Stimulated activated CD4-positive, alpha-beta T cell treated with anti-CD3 and anti-CD28 coated beads, Interleukin-4, amount 100 ng/mL, for 24 hours (primary cell): ENCODE measurements around the gene DLG2.
"Not testable (repeated sequence)": the region's sequence is repeated elsewhere in the genome, so short reads cannot be mapped to it uniquely, and the experiment has no call there.

ENCODE experiments used
- DNase-seq: peaks from one replicate; pipeline ENCODE4 v3.0.0-alpha.2; 2020

Gene DLG2

DNA sequence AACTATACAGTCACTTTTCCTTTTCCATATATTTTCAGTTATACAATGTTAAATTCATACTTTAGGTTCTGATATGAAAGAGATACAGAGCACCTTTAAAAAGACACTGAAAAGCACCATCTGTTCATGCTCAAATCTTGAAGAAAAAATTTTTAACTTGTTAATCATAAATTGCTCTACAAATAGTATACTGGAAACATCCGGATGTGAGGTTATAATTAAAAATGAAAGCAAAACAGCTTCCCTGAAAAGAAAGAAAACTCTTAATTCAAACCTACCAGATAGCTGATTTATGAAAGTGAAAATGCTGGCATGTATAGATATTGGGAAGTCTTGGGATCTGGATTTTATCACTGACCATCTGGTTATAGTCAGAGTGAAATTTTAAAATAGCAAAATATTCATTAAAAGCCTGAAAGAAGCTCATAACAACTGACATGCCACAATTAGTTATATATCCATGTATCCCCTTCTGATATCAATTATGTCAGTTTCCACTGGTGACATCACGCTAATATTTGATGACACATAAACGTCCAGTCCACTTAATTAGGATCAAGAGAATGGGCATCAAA lies 740.0 kb downstream of the DLG2 start:
- no peak for DNase-seq

DNA sequence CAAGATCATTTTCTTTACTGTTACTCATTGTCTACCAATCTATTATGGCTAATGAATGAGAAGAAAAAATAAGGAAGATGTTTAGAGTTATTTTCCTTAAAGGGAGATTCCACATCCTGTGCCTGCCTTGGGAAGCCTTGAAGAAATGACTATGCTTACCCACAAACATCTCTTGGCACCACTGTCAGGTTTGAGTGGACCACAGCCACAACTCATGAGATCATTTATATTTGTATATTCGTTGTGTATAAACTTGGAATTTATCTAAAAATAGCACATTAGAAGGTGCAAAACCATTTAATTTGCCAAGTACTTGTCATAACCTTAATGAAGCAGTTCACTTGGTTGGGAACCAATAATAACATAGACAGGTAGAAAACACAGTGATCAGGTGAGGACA lies 740.8 kb downstream of the DLG2 start:
- DNase-seq: no peak

DNA sequence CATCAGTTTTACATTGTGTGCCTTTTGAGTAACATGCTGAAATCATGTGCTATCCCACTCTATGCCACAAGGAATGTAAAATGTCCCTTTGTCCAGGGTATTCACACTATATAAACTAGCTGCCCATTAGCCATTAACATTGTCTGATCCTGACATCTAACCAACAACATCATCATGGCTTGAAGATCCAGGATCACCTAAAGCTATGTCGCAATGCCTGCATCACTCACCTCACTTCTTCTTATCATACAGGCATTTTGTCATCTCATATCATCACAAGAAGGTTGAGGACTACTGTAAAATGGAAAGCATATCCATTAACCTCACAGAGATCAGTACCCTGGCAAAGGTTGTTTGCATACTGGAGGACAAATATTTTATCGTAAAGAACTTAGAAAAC lies 742.3 kb downstream of the DLG2 start:
- DNase-seq: no peak

DNA sequence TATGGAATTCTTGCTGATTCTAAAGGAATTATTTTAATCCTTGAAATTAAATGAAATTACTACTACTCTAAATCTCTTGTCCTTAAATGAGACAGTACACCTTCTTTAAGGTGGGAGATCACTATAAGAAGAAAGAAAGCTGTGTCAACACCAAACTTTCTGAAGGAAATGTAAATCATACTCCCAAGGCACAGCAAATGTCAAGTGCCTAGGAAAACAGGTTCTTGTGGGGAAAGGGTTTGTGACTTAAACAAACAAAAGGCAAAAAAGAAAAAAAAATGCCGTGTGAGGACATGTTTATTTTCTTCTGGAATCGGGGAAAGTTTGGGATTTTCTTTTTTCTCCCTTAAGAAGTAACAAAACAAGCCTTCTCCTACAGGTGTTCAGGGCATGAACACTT lies 745.1 kb downstream of the DLG2 start:
- DNase-seq: no peak

DNA sequence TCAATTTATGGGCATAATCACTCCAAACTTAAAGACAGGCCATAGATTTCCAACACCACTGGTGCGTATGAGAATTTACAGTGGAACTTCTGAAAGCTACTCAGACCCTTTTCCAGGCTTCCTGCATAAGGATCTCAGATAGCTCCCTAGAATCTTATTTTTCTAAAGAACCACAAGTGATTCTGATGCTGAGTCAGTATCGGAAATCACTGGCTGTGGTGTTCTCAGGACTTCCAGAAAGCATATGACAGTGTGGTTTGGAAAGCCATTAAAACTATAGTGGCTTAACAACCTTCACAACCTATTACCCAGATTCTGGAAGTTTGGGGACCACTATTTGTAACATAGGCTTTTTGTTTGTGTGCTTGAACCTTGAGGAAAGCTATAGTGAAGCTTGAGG lies 756.0 kb downstream of the DLG2 start:
- no peak for DNase-seq

DNA sequence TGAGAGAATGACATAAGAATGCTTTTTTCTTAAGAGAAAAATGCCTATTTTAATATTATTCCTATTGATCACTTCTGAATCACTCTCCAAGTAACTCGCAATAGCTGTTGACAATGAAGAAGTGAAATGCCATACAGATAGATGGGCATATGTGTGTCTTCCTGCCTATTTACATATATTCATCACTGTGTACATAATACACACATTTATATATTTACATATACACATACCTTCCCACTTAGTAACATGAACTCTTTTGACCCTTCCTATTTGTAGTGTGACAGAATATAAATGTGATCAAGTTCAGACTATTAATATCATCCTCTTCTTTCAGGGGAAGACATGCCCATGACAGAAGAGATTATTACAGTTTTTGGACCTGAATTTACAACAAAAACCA lies 756.7 kb downstream of the DLG2 start:
- no peak for DNase-seq

DNA sequence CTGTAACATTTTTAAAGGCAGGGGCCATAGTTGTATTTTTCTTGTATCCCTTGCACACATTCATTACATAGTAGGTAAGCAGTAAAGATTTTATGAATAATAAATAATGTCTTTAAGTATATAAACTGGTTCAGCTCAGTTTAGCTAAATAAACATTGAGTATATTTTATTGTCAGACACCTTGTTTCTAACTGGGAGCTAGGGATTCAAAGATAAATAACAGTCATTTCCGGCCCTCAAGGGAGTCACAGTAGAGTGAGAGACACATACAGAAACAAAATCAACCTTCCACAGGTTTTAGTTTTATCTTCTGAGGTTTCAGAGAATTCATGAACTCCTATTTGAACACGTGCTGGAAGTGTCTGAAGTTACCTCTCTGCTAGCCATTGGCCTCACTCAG lies 760.2 kb downstream of the DLG2 start:
- DNase-seq: no peak

DNA sequence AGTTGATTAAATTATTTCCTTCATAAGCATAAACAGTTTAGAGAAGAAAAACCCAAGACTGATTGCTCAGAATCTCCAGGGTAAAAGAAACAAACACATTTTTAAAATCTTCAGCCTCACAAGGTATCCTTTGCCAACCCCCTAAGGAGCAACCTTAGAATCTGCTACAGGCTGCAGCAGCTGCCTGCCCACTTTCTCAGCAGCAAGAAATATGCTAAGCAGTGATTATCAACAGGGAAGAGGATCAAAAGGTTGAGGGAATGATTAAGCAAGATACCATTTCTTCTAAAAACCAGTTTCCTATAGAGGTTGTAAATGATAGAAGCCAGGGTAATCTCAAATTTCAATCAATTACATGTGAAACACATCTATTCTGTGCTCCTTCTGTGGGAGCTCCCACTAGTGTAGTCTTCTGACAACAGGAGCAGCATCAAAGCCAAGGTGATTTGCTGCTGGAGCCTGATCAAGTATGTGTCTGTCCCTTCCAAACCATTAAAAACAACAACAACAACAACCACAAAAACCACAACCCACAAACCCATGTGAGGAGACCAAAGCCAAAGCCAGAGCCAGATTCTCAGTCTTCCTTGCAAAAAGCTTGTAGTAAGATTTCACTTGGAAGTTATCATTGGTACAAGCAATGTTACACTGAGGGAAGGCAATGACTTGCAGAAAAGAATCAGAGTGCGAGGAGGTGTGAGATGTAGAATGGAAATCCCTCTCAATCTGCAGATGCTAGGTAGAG lies 761.2 kb downstream of the DLG2 start:
- DNase-seq: no peak

DNA sequence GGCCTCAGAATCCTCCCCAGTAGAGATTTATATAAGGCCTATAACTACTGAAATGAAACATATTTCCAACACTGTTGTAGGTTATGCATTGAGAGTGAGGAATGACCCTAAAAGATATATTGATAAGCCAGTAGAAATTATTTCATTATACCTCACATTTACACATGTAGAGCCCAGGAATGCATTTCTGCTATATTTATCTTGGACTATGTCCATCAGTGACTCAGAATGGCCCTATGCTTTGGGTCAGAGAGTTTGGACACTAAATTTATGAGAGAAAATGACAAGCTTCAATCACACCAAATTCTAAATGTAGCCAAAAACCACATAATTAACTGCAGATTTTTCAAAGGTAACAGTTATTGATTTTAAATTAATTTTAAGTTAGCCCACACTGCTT lies 761.9 kb downstream of the DLG2 start:
- DNase-seq: no peak

DNA sequence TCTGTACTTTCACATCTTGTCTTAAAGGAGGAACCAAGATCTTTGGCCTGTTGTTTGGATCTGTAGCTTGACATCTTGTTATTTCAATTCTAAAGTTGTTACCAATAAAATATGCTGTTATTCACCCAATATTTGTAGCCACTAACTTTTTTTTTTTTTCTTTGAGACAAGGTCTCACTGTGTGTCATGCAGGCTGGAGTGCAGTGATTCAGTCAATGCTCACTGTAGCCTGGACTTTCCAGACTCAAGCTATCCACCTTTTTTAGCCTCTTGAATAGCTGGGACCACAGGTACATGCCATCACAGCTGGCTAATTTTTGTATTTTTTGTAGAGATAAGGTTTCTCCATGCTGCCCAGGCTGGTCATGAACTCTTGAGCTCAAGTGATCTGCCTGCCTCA lies 769.4 kb downstream of the DLG2 start:
- no peak for DNase-seq

DNA sequence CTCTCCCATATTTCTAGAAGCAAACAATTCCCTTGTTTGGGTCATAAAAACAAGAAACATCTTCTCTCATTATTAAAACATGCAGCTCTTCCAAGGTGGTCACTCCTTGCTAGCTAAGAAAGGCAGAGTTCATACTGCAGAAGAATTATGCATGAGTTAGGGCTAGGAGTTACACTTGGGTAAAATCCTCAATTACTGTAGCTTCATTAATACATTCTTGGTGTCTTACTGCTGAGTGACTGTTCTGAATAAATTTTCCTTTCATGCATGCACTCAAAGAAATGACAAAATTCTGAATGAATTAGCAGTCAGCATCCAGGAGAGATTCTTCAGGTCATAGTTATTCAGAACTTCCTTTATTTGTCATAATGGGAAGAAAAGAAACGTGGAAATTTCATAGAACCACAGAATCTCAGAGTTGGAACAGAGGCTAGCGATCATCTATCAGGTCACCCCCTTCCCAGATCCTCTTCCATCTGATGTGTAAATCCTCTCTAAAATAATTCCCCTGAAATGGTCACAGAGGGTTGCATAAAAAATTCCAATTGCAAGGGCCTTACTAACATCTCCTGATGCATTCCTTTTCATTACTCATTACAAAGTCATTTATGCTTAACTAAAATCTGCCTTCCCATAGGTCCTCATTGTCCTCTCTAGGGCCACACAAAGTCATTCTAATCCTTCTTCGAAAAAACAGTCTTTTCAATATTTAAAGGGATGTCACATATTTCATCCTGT lies 771.5 kb downstream of the DLG2 start:
- DNase-seq: no peak

DNA sequence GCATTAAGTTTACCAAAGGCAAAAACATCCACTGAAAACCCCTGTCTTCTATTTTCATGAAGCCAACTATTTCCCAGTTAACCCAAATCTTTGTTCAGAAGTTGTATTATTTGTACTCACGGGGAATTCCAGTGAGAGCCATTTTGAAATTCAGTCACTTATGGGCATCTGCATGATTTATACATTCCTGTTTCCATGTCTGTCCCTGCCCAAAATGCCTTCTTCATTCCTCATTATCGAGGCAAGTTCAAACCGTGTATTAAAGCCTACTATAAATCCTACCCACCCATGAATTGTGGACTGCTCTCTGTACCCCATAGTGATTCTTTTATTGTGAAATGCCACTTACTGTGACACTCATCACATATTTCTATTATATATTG lies 772.7 kb downstream of the DLG2 start:
- no peak for DNase-seq

DNA sequence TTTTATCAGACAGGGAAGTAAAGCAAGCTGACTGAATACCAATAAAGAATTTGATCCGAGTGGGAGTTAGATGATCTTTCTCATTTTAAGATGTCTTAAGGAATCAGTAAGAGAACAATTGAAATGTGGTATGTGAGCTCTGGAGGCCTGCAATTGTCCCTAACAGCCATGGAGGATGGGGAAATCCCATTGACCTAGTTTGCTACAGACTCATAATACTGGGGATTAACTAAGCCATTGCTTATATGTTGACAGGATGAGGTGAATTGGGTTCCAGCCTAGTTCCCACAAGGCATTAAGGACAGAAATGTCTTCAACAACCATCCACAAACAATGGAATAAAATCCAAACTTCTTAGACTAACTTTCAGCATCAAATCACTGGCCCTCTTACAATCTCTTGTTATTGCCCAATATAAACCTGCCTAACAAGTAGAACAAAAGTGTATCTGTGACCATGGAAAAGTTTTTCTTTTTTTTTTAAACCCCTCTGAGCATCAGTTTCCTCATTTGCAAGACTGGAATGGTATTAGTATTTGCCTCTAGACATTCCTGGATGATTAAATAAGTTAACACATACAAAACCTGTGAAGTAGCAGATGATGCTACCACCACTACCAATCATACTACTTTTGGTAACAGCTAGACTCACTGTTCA lies 773.2 kb downstream of the DLG2 start:
- DNase-seq: no peak

DNA sequence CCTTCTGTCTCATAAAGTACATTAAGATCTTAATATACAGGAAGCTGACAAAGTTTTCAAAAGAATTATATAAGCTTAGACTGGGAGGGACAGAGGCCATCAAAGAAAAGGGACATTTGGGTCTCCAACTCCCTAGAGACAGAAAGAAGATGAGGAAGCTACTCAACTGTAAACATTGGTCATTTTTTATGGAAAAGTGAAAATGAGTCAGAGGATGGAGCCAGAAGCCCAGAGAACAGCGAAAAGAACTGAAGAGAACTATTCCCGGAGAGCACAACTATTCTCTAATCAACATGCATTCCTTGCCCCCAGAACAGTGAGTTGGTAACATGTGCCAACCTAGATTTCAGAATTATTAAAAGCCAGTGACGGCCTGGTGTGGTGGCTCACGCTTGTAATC lies 779.3 kb downstream of the DLG2 start:
- no peak for DNase-seq

DNA sequence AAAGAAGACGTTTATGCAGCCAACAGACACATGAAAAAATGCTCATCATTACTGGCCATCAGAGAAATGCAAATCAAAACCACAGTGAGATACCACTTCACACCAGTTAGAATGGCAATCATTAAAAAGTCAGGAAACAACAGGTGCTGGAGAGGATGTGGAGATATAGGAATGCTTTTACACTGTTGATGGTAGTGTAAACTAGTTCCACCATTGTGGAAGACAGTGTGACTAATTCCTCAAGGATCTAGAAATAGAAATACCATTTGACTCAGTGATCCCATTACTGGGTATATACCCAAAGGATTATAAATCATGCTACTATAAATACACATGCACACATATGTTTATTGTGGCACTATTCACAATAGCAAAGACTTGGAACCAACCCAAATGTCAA lies 786.9 kb downstream of the DLG2 start:
- DNase-seq: not testable (repeated sequence)

DNA sequence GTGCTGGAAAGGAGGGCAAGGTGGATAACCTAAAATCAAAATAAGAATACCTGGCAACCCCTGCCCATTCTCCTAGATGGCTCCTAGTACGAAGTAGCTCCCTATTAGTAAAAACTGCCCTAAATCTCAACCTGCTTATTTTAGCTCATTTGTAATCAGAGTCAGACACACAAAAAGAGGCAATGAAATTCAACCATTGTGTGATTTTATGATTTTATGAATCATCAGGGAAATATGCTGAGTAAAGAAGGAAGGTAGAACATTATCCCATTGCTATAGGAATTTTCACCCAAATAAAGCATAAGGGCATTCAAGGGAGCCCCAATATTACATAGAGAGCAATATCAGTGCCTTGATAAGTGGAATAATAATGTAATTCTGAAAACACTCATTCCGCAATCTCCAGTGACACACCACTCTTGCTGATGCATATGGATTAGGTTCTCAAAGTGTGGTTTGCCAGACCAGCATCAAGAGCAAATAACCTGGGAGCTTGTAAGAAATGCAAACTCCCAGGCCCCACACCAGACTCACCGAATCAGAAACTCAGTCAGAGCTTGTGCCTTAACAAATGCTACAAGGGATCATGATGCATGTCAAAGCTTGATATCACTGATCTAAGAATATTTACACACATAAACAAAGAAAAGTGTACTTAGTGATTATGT lies 789.6 kb downstream of the DLG2 start:
- no peak for DNase-seq

DNA sequence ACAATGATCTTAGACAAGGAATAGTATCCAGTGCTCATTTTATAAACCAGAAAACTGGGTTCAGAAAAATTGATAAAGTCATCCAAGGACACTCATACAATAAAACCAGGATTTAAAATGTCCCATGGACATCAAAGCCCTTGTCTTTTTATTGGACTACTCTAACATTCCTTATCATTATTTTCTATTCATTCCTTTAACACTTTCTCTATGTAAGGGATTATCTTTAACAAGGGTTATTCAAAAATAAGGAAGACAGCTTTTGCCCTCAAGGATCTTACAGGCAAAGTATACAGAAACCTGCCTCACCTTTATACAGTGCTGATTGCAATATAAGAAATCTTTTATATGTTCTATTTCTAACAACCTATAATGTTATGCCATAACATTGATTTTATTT lies 790.8 kb downstream of the DLG2 start:
- no peak for DNase-seq

DNA sequence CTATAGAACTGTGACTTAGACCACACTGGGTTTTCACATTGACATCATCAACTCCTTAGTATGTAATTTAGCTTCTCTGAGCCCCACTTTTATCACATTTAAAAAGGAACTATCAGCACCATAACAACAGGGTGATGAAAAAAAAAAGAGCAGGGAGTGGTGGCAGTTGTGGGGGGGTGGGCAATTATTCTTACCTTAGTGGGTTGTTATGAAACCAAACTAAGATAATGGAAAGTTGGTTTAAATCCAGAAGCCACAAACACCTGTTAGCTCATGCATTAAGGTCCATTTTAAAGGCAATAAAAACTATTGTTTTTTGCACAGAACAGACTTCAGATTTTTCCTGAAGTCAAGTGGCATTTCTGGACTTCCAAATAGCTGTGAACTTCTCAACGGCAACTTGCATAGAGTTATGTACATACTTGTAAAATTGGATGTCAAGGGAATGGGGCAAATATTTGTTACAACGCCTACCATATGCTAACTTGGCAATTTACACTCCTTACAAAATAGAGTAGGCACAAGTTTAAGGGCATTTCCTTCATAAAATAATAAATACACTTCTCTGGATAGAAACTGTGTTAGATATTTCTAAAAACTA lies 793.6 kb downstream of the DLG2 start:
- no peak for DNase-seq

DNA sequence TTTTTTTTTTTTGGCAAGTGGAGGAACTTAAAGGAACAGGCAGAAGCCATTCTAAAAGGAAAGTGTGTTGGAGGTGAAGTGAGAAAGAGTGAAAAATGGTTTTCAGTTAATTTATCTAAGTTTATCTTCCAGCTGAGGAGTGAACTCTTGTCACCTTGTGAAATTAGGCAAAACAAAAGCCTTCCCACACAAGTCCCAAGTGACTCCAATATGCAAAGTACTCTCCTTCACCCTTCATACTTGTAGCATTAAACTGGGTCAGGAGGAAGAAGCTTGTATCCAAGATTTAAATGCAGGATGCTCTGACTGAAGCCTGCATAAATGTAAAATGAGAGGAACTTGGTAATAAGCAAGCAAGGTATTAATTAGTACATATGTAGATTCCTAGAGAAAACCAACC lies 796.8 kb downstream of the DLG2 start:
- DNase-seq: no peak

DNA sequence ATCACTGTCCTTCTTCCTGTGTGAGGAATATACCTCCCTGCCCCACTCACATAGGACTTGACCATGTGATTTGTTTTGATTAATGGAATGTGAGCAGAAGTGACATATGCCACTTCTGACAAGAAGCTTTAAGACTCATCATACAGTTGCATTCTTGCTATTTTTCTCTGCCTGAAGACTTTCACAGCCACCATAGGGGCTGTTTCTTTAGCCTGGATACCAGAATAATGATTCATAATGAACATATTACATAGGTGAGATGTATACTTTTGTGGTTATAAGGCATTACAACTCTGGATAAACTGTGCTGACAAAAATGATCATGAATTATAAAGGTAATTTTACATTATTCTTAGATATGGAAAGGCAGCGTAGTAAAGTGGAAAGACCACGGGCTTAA lies 798.0 kb downstream of the DLG2 start:
- no peak for DNase-seq

DNA sequence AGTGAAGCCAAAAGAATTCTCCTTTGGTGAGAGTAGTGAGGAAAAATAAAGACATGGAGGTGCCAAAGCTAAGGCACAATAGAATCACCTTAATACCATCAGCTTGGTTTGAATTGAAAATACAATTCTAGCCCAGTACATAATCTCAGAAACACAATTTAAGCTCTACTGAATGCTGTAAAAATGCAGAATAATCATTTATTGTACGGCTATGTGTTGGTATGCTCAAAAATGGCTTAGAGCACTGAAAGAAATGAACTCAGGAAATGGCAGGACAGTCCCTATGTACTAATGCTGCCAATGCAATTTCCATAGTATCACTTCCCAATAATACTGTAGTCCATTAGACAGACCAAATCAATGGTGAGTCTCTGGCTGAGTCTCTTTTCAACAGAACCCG lies 798.5 kb downstream of the DLG2 start:
- DNase-seq: no peak

DNA sequence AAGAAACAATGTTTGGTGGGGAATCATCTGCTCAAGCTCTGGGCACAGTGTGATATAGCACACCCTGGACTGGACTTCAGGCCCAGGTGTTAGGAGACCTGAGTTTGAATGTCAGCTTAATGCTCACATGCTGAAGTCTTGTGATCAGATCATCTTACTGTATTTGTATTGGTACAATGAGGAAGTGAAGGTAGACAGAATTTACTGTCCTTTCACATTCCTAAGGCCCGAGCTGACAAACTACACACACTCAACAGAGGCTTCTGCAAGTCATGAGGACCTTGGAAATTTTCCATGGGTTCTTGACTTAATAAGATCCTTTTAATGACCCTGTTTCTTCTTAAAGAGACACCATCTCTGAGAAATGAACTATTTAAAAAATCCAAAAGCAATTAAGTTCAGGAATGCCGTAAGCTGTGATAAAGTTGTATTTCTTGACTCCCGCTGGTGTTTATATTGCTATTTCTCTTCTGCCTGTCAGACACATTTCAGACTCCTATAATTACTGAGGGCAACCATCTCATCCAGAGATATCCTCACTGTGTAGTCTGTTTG lies 802.0 kb downstream of the DLG2 start:
- no peak for DNase-seq

DNA sequence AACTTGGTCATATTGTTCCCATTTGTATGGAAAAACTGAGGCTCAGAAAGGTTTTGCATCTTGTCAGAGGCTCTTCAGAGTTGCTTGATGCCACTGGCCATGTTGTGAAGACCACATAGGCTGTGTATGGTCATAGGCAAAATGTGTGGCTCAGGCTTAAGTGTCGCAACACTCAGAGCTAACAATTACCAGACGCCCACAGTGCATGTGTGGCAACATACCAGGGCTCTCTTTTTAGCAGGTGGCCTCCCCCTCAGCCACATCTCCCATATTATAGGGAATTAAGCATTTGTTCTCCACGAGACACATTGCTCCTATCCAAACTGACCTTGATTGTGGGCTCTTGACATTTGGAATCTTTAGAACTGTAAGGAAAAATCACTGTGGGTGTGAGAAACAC lies 802.5 kb downstream of the DLG2 start:
- DNase-seq: no peak
